Kidney epithelial cell (primary cell): ENCODE data around the gene SETD7. TPM values are rescaled to one million over a fixed set of nuclear protein-coding genes. Genes with fewer than 3 reads are reported as not detected.
A peak's percentile ranks its signal among the peaks of the same experiment; 100 is the strongest.

Experiments used
- DNase-seq: peaks from one replicate; pipeline ENCODE4 v3.0.0-alpha.2; 2010; ENCODE audit warnings: low read depth
- H3K27me3 ChIP-seq: 2 replicates; pipeline ENCODE4 v1.6.0; 2011; ENCODE audit warnings: low read length; ENCODE audit not compliant: control insufficient read depth, insufficient read depth
- H3K36me3 ChIP-seq: 2 replicates; pipeline ENCODE4 v1.5.1; 2011; ENCODE audit warnings: low read length; ENCODE audit not compliant: control insufficient read depth, insufficient read depth
- H3K4me3 ChIP-seq: 2 replicates; pipeline ENCODE4 v1.5.1; 2011; ENCODE audit warnings: low read depth, mild to moderate bottlenecking, control low read depth, low read length
- CTCF ChIP-seq: IDR thresholded peaks from 2 replicates; pipeline ENCODE4 v1.5.1; 2011; ENCODE audit warnings: mild to moderate bottlenecking, moderate library complexity, low read length, control low read depth, inconsistent platforms; ENCODE audit not compliant: insufficient read depth, poor library complexity, severe bottlenecking
- total RNA-seq: library from RNA; depleted of rRNA; stranded (reverse); fragments of >200 nt; gene quantifications from 2 replicates; pipeline ENCODE4 v1.2.3, GENCODE V29; 2015

Gene SETD7
- total RNA-seq, 1 donor from 2014 or later: 37.7 TPM

GRCh38 chr4:139556724-139557555 is 921 bp upstream of the SETD7 start:
- Histone ChIP-seq H3K27me3 (peaks cover 7% of the 10 kb centered on the region), H3K36me3 (no peaks in the 10 kb centered on the region), H3K4me3 (peak overlapping the region; percentile 77)
- no peak for DNase-seq
- peak; percentile 10 for TF ChIP-seq CTCF

- DNase-seq: no peak
- Histone ChIP-seq H3K36me3 (no peaks in the 10 kb centered on the region), H3K4me3 (peak overlapping the region; percentile 77), H3K27me3 (peaks cover 7% of the 10 kb centered on the region)
- no peak for TF ChIP-seq CTCF
These were observed 331 bp downstream of the SETD7 start for GRCh38 chr4:139555705-139556070.

- Histone ChIP-seq H3K27me3 (peaks cover 7% of the 10 kb centered on the region), H3K36me3 (no peaks in the 10 kb centered on the region), H3K4me3 (peak overlapping the region; percentile 77)
- no peak for TF ChIP-seq CTCF
- DNase-seq: peak; percentile 65
These were observed 920 bp downstream of the SETD7 start for GRCh38 chr4:139554893-139555704.

GRCh38 chr4:139554642-139554892 is 1.5 kb downstream of the SETD7 start:
- Histone ChIP-seq H3K4me3 (peak overlapping the region; percentile 77), H3K36me3 (no peaks in the 10 kb centered on the region), H3K27me3 (peaks cover 7% of the 10 kb centered on the region)
- no peak for TF ChIP-seq CTCF
- no peak for DNase-seq

- Histone ChIP-seq H3K27me3 (peaks cover 7% of the 10 kb centered on the region), H3K4me3 (no peak overlapping the region), H3K36me3 (no peaks in the 10 kb centered on the region)
- no peak for TF ChIP-seq CTCF
- DNase-seq: no peak
These were observed 2.0 kb downstream of the SETD7 start for GRCh38 chr4:139553751-139554641.
